GM12878 (cell line): ENCODE measurements around the gene ATG9B.

Experiments
- ATF3 ChIP-seq: IDR thresholded peaks from 2 replicates; pipeline ENCODE4 v1.6.1; 2011; ENCODE audit warnings: low read depth, mild to moderate bottlenecking, low read length, moderate library complexity, borderline replicate concordance; ENCODE audit errors: extremely low read depth
- CBX5 ChIP-seq: sonication (generic); IDR thresholded peaks from 2 replicates; pipeline ENCODE4 v1.6.1; 2016; ENCODE audit warnings: low read depth, moderate library complexity, mild to moderate bottlenecking, inconsistent platforms
- CTCF ChIP-seq, 3 experiments: IDR thresholded peaks in 2 of 3; conservative IDR thresholded peaks in 1 of 3; 2 replicates each; pipeline ENCODE4 v1.5.1; 2011; ENCODE audit warnings: low read depth in 3 of 3, low read length in 3 of 3, mild to moderate bottlenecking in 3 of 3, control low read depth in 2 of 3, moderate library complexity in 2 of 3, inconsistent platforms in 1 of 3, mixed read lengths in 1 of 3; ENCODE audit not compliant: control insufficient read depth in 2 of 3, insufficient read depth in 1 of 3; ENCODE audit errors: extremely low read depth in 1 of 3
- GABPA ChIP-seq: IDR thresholded peaks from 2 replicates; pipeline ENCODE4 v1.6.1; 2014; ENCODE audit warnings: antibody characterized with exemption, low read depth, mild to moderate bottlenecking, inconsistent platforms
- JUND ChIP-seq: IDR thresholded peaks from 2 replicates; pipeline ENCODE4 v1.6.1; 2012; ENCODE audit warnings: low read depth, mild to moderate bottlenecking, low read length, improper control_type of control experiment, moderate library complexity
- PBX3 ChIP-seq: IDR thresholded peaks from 2 replicates; pipeline ENCODE4 v1.6.1; 2011; ENCODE audit warnings: mild to moderate bottlenecking, low read depth, low read length, moderate library complexity; ENCODE audit not compliant: insufficient replicate concordance
- POLR2A ChIP-seq: IDR thresholded peaks from 2 replicates; pipeline ENCODE4 v1.6.1; 2011; ENCODE audit warnings: low read depth, mild to moderate bottlenecking, low read length

GRCh38 chr7:150999497-151000230 lies 24.6 kb downstream of the ATG9B start:
- TF ChIP-seq POLR2A (no peak), JUND (no peak), GABPA (no peak), PBX3 (no peak), CTCF (IDR thresholded peaks at IDR 0.05 in 2 of 3, conservative IDR thresholded peaks at IDR 0.05 in 1 of 3; ENCODE audit: control insufficient read depth in 2 of 3, extremely low read depth in 1 of 3, insufficient read depth in 1 of 3, low read depth in 3 of 3, low read length in 3 of 3) (no peak), CBX5 (no peak), ATF3 (no peak)
